Measurements from ENCODE around the gene PIP5K1B. TPM values are rescaled to one million over a fixed set of nuclear protein-coding genes. Genes with fewer than 3 reads are reported as not detected.

Gene PIP5K1B
- total and polyA plus RNA-seq, 2 donors (not counting 1 experiment from before 2014, with no cell fraction given): 11.8 to 24.1 TPM

DNA sequence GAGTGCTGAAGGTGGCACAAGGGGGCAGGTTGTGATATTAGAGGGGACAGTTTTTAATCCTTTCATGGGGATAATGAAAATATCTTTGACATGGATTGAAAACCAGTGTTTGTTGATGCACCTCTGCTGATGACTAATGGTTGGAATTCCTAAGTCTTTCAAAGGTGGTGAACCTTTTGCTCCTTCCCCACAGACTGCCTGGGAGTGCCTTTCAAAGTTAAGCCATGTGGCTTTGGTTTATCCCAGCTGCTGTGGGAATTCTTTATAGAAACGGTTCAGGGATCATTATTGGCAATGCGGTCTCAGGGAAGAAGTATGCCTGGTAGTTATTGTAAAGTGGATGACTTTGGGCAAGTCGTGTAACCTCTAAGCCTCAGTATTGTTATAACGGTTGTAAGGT lies 45.7 kb downstream of the PIP5K1B start:
- Histone ChIP-seq H4K20me1 (ENCODE audit: control insufficient read depth, insufficient read depth, low read length, poor library complexity, severe bottlenecking) (peaks cover 26% of the 10 kb centered on the region), H3K9me3 (ENCODE audit: control extremely low read depth in 1 of 3, control insufficient read depth in 2 of 3, insufficient read depth in 1 of 3, low read length in 2 of 3) (no peaks in the 10 kb centered on the region), H3K36me3 (replicated peaks in 1 of 2; ENCODE audit: control extremely low read depth in 1 of 2, control insufficient read depth in 1 of 2, extremely low read depth in 1 of 2, insufficient read depth in 2 of 2, low read length in 1 of 2) (peaks cover 0 to 2% of the 10 kb centered on the region in 2 experiments), H3K4me3 (ENCODE audit: control extremely low read depth in 1 of 5, extremely low read depth in 1 of 5, insufficient read depth in 1 of 5, low read depth in 2 of 5, low read length in 4 of 5) (no peak overlapping the region), H3K27me3 (replicated peaks in 1 of 4; ENCODE audit: control extremely low read depth in 1 of 4, control insufficient read depth in 3 of 4, insufficient read depth in 4 of 4, low read length in 3 of 4) (no peaks in the 10 kb centered on the region), H3K4me2 (replicated peaks; ENCODE audit: low read depth, low read length, poor library complexity, severe bottlenecking) (no peak overlapping the region), H3K4me1 (ENCODE audit: control insufficient read depth in 2 of 2, insufficient read depth in 2 of 2, low read length in 2 of 2) (no peaks in the 10 kb centered on the region), H3K27ac (ENCODE audit: low read length in 2 of 2) (no peak overlapping the region), H2AFZ (ENCODE audit: insufficient read depth, low read depth, low read length, poor library complexity, severe bottlenecking) (no peak overlapping the region), H3K79me2 (ENCODE audit: control insufficient read depth, insufficient read depth, low read length) (peaks cover 43% of the 10 kb centered on the region), H3K9ac (ENCODE audit: low read length) (no peak overlapping the region)
- no peak for TF ChIP-seq EZH2 (IDR thresholded peaks at IDR 0.05; ENCODE audit: borderline replicate concordance, insufficient read depth, low read depth, low read length, poor library complexity, severe bottlenecking)
- TF ChIP-seq, protein P1, sequence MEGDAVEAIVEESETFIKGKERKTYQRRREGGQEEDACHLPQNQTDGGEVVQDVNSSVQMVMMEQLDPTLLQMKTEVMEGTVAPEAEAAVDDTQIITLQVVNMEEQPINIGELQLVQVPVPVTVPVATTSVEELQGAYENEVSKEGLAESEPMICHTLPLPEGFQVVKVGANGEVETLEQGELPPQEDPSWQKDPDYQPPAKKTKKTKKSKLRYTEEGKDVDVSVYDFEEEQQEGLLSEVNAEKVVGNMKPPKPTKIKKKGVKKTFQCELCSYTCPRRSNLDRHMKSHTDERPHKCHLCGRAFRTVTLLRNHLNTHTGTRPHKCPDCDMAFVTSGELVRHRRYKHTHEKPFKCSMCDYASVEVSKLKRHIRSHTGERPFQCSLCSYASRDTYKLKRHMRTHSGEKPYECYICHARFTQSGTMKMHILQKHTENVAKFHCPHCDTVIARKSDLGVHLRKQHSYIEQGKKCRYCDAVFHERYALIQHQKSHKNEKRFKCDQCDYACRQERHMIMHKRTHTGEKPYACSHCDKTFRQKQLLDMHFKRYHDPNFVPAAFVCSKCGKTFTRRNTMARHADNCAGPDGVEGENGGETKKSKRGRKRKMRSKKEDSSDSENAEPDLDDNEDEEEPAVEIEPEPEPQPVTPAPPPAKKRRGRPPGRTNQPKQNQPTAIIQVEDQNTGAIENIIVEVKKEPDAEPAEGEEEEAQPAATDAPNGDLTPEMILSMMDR (IDR thresholded peaks at IDR 0.05): no peak
- no peak for ATAC-seq (ENCODE audit: low read depth)
- intact Hi-C loops (cut with micrococcal nuclease): no loop called here
- WGBS (ENCODE audit: insufficient coverage): 100% methylated on average over 4 of the region's 4 CpGs
- Mint-ChIP-seq H3K27me3 (no peaks in the 10 kb centered on the region), H3K4me1 (peaks cover 30% of the 10 kb centered on the region), H3K9me3 (ENCODE audit: insufficient read depth) (no peaks in the 10 kb centered on the region), H3K27ac (no peak overlapping the region), H3K4me3 (no peak overlapping the region)
- no peak for DNase-seq
- ChIA-PET CTCF (interaction anchor here (1.6 kb wide), 1 partner anchor 249 kb away, joined by 3 read pairs; no protein-coding TSS in a partner anchor), POLR2A (no interaction called here)

DNA sequence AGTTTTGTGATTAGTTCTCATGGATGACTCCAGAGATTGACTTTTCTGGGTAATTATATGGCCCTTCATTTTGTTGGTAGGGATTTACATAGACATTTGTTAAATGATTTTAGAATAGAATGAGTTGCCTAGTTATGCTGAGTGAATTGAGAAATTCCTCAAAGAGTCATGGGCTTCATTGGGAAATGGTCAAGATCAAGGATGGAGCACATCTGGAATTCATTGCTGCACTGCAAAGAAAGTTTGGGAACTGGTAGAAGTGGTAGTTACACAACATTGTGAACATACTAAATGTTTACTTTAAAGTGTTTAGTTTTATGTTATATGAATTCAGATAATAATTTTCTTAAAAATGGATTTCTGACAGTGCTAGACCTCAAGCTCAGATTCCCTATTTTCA lies 46.5 kb downstream of the PIP5K1B start:
- Mint-ChIP-seq H3K9me3 (ENCODE audit: insufficient read depth) (no peaks in the 10 kb centered on the region), H3K27me3 (no peaks in the 10 kb centered on the region), H3K27ac (no peak overlapping the region), H3K4me3 (no peak overlapping the region), H3K4me1 (peaks cover 29% of the 10 kb centered on the region)
- intact Hi-C loops (cut with micrococcal nuclease): no loop called here
- Histone ChIP-seq H3K36me3 (replicated peaks in 1 of 2; ENCODE audit: control extremely low read depth in 1 of 2, control insufficient read depth in 1 of 2, extremely low read depth in 1 of 2, insufficient read depth in 2 of 2, low read length in 1 of 2) (peaks cover 0 to 2% of the 10 kb centered on the region in 2 experiments), H3K4me1 (ENCODE audit: control insufficient read depth in 2 of 2, insufficient read depth in 2 of 2, low read length in 2 of 2) (no peaks in the 10 kb centered on the region), H3K9ac (ENCODE audit: low read length) (no peak overlapping the region), H2AFZ (ENCODE audit: insufficient read depth, low read depth, low read length, poor library complexity, severe bottlenecking) (no peak overlapping the region), H3K27ac (ENCODE audit: low read length in 2 of 2) (no peak overlapping the region), H3K9me3 (ENCODE audit: control extremely low read depth in 1 of 3, control insufficient read depth in 2 of 3, insufficient read depth in 1 of 3, low read length in 2 of 3) (no peaks in the 10 kb centered on the region), H3K4me2 (replicated peaks; ENCODE audit: low read depth, low read length, poor library complexity, severe bottlenecking) (no peak overlapping the region), H3K4me3 (ENCODE audit: control extremely low read depth in 1 of 5, extremely low read depth in 1 of 5, insufficient read depth in 1 of 5, low read depth in 2 of 5, low read length in 4 of 5) (no peak overlapping the region), H4K20me1 (ENCODE audit: control insufficient read depth, insufficient read depth, low read length, poor library complexity, severe bottlenecking) (peaks cover 24% of the 10 kb centered on the region), H3K79me2 (ENCODE audit: control insufficient read depth, insufficient read depth, low read length) (peaks cover 44% of the 10 kb centered on the region), H3K27me3 (replicated peaks in 1 of 4; ENCODE audit: control extremely low read depth in 1 of 4, control insufficient read depth in 3 of 4, insufficient read depth in 4 of 4, low read length in 3 of 4) (no peaks in the 10 kb centered on the region)
- TF ChIP-seq EZH2 (IDR thresholded peaks at IDR 0.05; ENCODE audit: borderline replicate concordance, insufficient read depth, low read depth, low read length, poor library complexity, severe bottlenecking): no peak
- TF ChIP-seq, protein P1 (IDR thresholded peaks at IDR 0.05): no peak
- ChIA-PET CTCF (interaction anchor here (1.4 kb wide), 1 partner anchor 28 kb away, joined by 5 read pairs; a partner anchor contains a TSS), POLR2A (no interaction called here)
- DNase-seq (no peak), ATAC-seq (ENCODE audit: low read depth) (no peak)

Data from B cell (primary cell).